Vagina (tissue), 2 donors: ENCODE measurements around the gene ASRGL1. TPM values are rescaled to one million over a fixed set of nuclear protein-coding genes. Genes with fewer than 3 reads are reported as not detected.

Experiments used
- DNase-seq, 2 donors: peaks; one replicate each; pipeline ENCODE4 v3.0.0-alpha.2; 2017; ENCODE audit errors: extremely low spot score in 2 of 2
- H3K27ac ChIP-seq: fragments of 200-600 bp; sonication (generic); one replicate; pipeline ENCODE4 v1.5.1; 2019
- H3K27me3 ChIP-seq: fragments of 200-600 bp; sonication (generic); one replicate; pipeline ENCODE4 v1.5.1; 2019
- H3K36me3 ChIP-seq, 2 donors: fragments of 200-600 bp; sonication (generic); one replicate each; pipeline ENCODE4 v1.5.1; 2017 to 2019
- H3K4me1 ChIP-seq: fragments of 200-600 bp; sonication (generic); one replicate; pipeline ENCODE4 v1.5.1; 2019
- H3K4me3 ChIP-seq, 2 donors: fragments of 200-600 bp; sonication (generic); 1 replicate in 1 of 2; 2 replicates in 1 of 2; pipeline ENCODE4 v1.5.1; 2016 to 2019
- H3K9me3 ChIP-seq: fragments of 200-600 bp; sonication (generic); one replicate; pipeline ENCODE4 v1.5.1; 2019
- CTCF ChIP-seq, 3 experiments: fragments of 450-650 bp in 2 of 3; fragments of 200-600 bp in 1 of 3; sonication (generic) in 1 of 3; IDR thresholded peaks; one replicate each; pipeline ENCODE4 v1.5.1; 2017 to 2019; ENCODE audit warnings: antibody characterized with exemption in 3 of 3, mild to moderate bottlenecking in 2 of 3, moderate library complexity in 2 of 3
- POLR2A ChIP-seq, 2 donors: fragments of 450-650 bp; IDR thresholded peaks; one replicate each; pipeline ENCODE4 v1.6.1; 2017; ENCODE audit warnings: antibody characterized with exemption in 2 of 2, mild to moderate bottlenecking in 2 of 2, moderate library complexity in 2 of 2
- POLR2AphosphoS5 ChIP-seq, 2 donors: sonication (generic); formaldehyde crosslinking; IDR thresholded peaks; one replicate each; pipeline ENCODE4 v1.9.0; 2017; ENCODE audit warnings: antibody characterized with exemption in 2 of 2, mild to moderate bottlenecking in 2 of 2, low read depth in 1 of 2; ENCODE audit not compliant: insufficient read depth in 1 of 2
- intact Hi-C: fragments of 100-400 bp; cut with DNase I; formaldehyde crosslinking; loops from one replicate; pipeline ENCODE4 v1.15.1; 2023
- total RNA-seq: library from RNA; depleted of rRNA; stranded (reverse); fragments of >200 nt; gene quantifications from one replicate; pipeline ENCODE4 v1.2.3, GENCODE V29; 2016

ASRGL1 gene
- total RNA-seq, 1 donor from 2014 or later = 5.6 TPM

GRCh38 chr11:62402226-62402959 is 65.1 kb downstream of the ASRGL1 start:
- DNase-seq = no peak
- Histone ChIP-seq H3K27ac (peak overlapping the region; percentile 87), H3K4me3 (peak overlapping the region in 1 of 2 donors; percentile 21), H3K36me3 (no peaks in the 10 kb centered on the region), H3K27me3 (no peaks in the 10 kb centered on the region), H3K9me3 (no peaks in the 10 kb centered on the region), H3K4me1 (peaks cover 75% of the 10 kb centered on the region)
- intact Hi-C loops = no loop called here
- TF ChIP-seq POLR2AphosphoS5 (IDR thresholded peaks at IDR 0.05; ENCODE audit: insufficient read depth in 1 of 2, low read depth in 1 of 2) (peak in 1 of 2 donors; percentile 70), POLR2A (IDR thresholded peaks at IDR 0.05) (no peak)

- H3K4me1 ChIP-seq = peaks cover 67% of the 10 kb centered on the region
- H3K27me3 ChIP-seq = no peaks in the 10 kb centered on the region
- H3K4me3 ChIP-seq = no peak overlapping the region
- H3K27ac ChIP-seq = peak overlapping the region; percentile 87
- no peak for DNase-seq
- intact Hi-C loops = no loop called here
- TF ChIP-seq POLR2A (IDR thresholded peaks at IDR 0.05) (no peak), POLR2AphosphoS5 (IDR thresholded peaks at IDR 0.05; ENCODE audit: insufficient read depth in 1 of 2, low read depth in 1 of 2) (no peak), CTCF (IDR thresholded peaks at IDR 0.05) (no peak)
- no peaks in the 10 kb centered on the region for H3K9me3 ChIP-seq
- H3K36me3 ChIP-seq = no peaks in the 10 kb centered on the region
Observed at GRCh38 chr11:62402960-62403730, 65.9 kb downstream of the ASRGL1 start.

- TF ChIP-seq POLR2AphosphoS5 (IDR thresholded peaks at IDR 0.05; ENCODE audit: insufficient read depth in 1 of 2, low read depth in 1 of 2) = no peak
- no peak for TF ChIP-seq POLR2A (IDR thresholded peaks at IDR 0.05)
- TF ChIP-seq CTCF (IDR thresholded peaks at IDR 0.05) = no peak
- Histone ChIP-seq H3K4me3 (no peak overlapping the region), H3K27me3 (no peaks in the 10 kb centered on the region), H3K36me3 (no peaks in the 10 kb centered on the region), H3K27ac (no peak overlapping the region), H3K9me3 (no peaks in the 10 kb centered on the region), H3K4me1 (peaks cover 55% of the 10 kb centered on the region)
- DNase-seq = no peak
- intact Hi-C loops = no loop called here
Observed at GRCh38 chr11:62404435-62404834, 67.2 kb downstream of the ASRGL1 start.

- DNase-seq = no peak
- H3K36me3 ChIP-seq = no peaks in the 10 kb centered on the region
- TF ChIP-seq POLR2AphosphoS5 (IDR thresholded peaks at IDR 0.05; ENCODE audit: insufficient read depth in 1 of 2, low read depth in 1 of 2) (no peak), CTCF (IDR thresholded peaks at IDR 0.05) (no peak), POLR2A (IDR thresholded peaks at IDR 0.05) (no peak)
- no peak overlapping the region for H3K27ac ChIP-seq
- H3K9me3 ChIP-seq = no peaks in the 10 kb centered on the region
- no peaks in the 10 kb centered on the region for H3K27me3 ChIP-seq
- H3K4me3 ChIP-seq = no peak overlapping the region
- intact Hi-C loops = no loop called here
- peaks cover 50% of the 10 kb centered on the region for H3K4me1 ChIP-seq
Observed at GRCh38 chr11:62404901-62405300, 67.7 kb downstream of the ASRGL1 start.

- no peak for TF ChIP-seq POLR2A (IDR thresholded peaks at IDR 0.05)
- TF ChIP-seq POLR2AphosphoS5 (IDR thresholded peaks at IDR 0.05; ENCODE audit: insufficient read depth in 1 of 2, low read depth in 1 of 2) = no peak
- no peak for TF ChIP-seq CTCF (IDR thresholded peaks at IDR 0.05)
- intact Hi-C loops = no loop called here
- H3K9me3 ChIP-seq = no peaks in the 10 kb centered on the region
- no peak overlapping the region for H3K4me3 ChIP-seq
- peak overlapping the region; percentile 42 for H3K27ac ChIP-seq
- H3K27me3 ChIP-seq = no peaks in the 10 kb centered on the region
- no peak for DNase-seq
- peaks cover 39% of the 10 kb centered on the region for H3K4me1 ChIP-seq
- H3K36me3 ChIP-seq = no peaks in the 10 kb centered on the region
Observed at GRCh38 chr11:62406034-62406433, 68.8 kb downstream of the ASRGL1 start.
